Small intestine (tissue), 7 donors: ENCODE measurements around the gene ZNF320. TPM values are rescaled to one million over a fixed set of nuclear protein-coding genes. Genes with fewer than 3 reads are reported as not detected.
A peak's percentile ranks its signal among the peaks of the same experiment; 100 is the strongest.
"Not testable (repeated sequence)": the region's sequence is repeated elsewhere in the genome, so short reads cannot be mapped to it uniquely, and the experiment has no call there.

ENCODE experiments used
- DNase-seq, 2 donors: peaks; one replicate each; pipeline versions ENCODE4 v3.0.0 to v3.0.0-alpha.2; 2013
- FAIRE-seq: peaks from 2 replicates; lab custom pipeline; 2012; peaks lifted over from hg19 to GRCh38; lab: Jason Lieb, UNC
- H3K27ac ChIP-seq, 3 donors: one replicate each; pipeline ENCODE4 v1.5.1; 2013; ENCODE audit warnings: low read length in 2 of 3, mild to moderate bottlenecking in 2 of 3, control low read depth in 1 of 3, inconsistent platforms in 1 of 3, low read depth in 1 of 3, moderate library complexity in 1 of 3
- H3K27me3 ChIP-seq, 3 donors: one replicate each; pipeline ENCODE4 v1.6.1; 2013; ENCODE audit warnings: low read length in 3 of 3, inconsistent platforms in 1 of 3; ENCODE audit not compliant: control insufficient read depth in 3 of 3, insufficient read depth in 3 of 3
- H3K36me3 ChIP-seq, 3 donors: one replicate each; pipeline ENCODE4 v1.6.1; 2013; ENCODE audit warnings: low read length in 3 of 3, inconsistent platforms in 1 of 3, low read depth in 1 of 3, mild to moderate bottlenecking in 1 of 3, moderate library complexity in 1 of 3; ENCODE audit not compliant: control insufficient read depth in 3 of 3, insufficient read depth in 2 of 3
- H3K4me1 ChIP-seq, 3 donors: one replicate each; pipeline ENCODE4 v1.6.1; 2013; ENCODE audit warnings: low read length in 2 of 3, inconsistent platforms in 1 of 3, low read depth in 1 of 3, mild to moderate bottlenecking in 1 of 3, moderate library complexity in 1 of 3; ENCODE audit not compliant: control insufficient read depth in 3 of 3, insufficient read depth in 2 of 3
- H3K4me3 ChIP-seq, 3 donors: one replicate each; pipeline ENCODE4 v1.5.1; 2013; ENCODE audit warnings: low read length in 3 of 3, control low read depth in 1 of 3, inconsistent platforms in 1 of 3, low read depth in 1 of 3, mild to moderate bottlenecking in 1 of 3, moderate library complexity in 1 of 3
- H3K9me3 ChIP-seq, 2 donors: one replicate each; pipeline ENCODE4 v1.6.1; 2013; ENCODE audit warnings: low read depth in 1 of 2, low read length in 1 of 2; ENCODE audit not compliant: control insufficient read depth in 2 of 2, insufficient read depth in 1 of 2
- WGBS, 3 donors: extraction: QIAGEN DNeasy Blood & Tissue Kit; methylation state at CpG; one replicate each; pipeline ENCODE4 v1.1.7; 2013; 5-methylcytosine and 5-hydroxymethylcytosine counted together
- polyA plus RNA-seq, 4 donors: library from polyadenylated mRNA; stranded (reverse) in 3 of 4; unstranded in 1 of 4; fragments of 200-250 nt in 3 of 4; fragments of 120-200 nt in 1 of 4; gene quantifications; one replicate each; pipeline versions ENCODE4 v1.2.1 to v1.2.3, GENCODE V29; 2013
- donor health status: healthy with polysubstance abuse.
- donor health status: control.
- donor health status: control.
- donor health status: Bipolar disorder and iron deficiency.
- donor health status: healthy.

Gene ZNF320
- polyA plus RNA-seq, 4 donors = 3.4 to 33.8 (median 4.3) TPM

DNA sequence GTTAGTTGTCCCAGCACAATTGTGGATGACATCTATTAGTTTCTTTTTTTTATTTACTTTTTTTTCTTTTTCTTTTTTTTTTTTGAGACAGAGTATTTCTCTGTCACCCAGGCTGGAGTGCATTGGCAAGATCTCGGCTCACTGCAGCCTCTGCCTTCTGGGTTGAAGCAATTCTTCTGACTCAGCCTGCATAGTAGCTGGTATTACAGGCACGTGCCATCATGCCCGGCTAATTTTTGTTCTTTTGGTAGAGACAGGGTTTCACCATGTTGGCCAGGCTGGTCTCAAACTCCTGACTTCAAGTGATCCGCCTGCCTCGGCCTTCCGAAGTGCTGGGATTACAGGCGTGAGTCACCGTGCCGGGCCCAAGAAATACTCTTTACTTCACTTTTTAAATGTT, 27.2 kb upstream of the ZNF320 start:
- not testable (repeated sequence) for H3K9me3 ChIP-seq, H3K4me3 ChIP-seq, FAIRE-seq, H3K27me3 ChIP-seq, H3K4me1 ChIP-seq, DNase-seq, H3K27ac ChIP-seq
- WGBS, 3 donors = 95 to 97% (median 95%) methylated on average over 9 of the region's 9 CpGs
- H3K36me3 ChIP-seq = peaks cover 0 to 17% (median 2%) of the 10 kb centered on the region in 3 donors

DNA sequence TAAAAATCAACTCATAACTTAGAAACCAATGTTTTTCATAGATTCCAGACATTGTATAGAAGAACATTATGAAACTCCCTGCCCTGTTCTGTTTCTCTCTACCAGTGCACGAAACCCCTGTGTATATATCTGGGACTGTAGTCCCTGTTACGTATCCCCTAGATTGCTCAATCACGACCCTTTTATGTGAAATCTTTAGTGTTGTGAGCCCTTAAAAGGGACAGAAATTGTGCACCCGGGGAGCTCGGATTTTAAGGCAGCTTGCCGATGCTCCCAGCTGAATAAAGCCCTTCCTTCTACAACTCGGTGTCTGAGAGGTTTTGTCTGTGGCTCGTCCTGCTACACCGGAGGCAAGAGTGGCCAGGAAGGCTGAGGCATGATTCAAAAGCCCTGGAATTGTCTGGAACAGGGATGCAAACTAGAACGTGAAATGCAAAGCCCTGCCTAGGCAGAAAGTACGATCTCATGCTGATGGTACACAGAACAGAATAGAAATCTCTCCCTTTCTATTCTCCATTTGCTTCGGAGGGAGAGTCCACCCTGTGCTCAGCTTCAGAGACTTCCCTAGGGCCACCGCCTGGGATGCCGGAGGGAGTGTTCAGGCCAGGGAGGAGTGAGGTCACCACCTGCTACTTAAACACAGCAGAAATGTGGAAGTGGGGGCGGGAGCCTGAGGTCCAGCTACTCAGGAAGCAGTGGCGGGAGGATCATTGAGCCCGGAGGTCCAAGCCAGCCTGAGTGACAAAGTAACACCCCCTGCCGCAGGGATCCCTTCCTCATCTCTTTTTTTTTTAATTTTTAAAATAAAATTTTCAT, 26.6 kb upstream of the ZNF320 start:
- WGBS, 3 donors = 57 to 80% (median 77%) methylated on average over 17 to 18 of the region's 18 CpGs
- H3K4me3 ChIP-seq = peak overlapping the region in 2 of 3 donors; percentile 63 to 92

DNA sequence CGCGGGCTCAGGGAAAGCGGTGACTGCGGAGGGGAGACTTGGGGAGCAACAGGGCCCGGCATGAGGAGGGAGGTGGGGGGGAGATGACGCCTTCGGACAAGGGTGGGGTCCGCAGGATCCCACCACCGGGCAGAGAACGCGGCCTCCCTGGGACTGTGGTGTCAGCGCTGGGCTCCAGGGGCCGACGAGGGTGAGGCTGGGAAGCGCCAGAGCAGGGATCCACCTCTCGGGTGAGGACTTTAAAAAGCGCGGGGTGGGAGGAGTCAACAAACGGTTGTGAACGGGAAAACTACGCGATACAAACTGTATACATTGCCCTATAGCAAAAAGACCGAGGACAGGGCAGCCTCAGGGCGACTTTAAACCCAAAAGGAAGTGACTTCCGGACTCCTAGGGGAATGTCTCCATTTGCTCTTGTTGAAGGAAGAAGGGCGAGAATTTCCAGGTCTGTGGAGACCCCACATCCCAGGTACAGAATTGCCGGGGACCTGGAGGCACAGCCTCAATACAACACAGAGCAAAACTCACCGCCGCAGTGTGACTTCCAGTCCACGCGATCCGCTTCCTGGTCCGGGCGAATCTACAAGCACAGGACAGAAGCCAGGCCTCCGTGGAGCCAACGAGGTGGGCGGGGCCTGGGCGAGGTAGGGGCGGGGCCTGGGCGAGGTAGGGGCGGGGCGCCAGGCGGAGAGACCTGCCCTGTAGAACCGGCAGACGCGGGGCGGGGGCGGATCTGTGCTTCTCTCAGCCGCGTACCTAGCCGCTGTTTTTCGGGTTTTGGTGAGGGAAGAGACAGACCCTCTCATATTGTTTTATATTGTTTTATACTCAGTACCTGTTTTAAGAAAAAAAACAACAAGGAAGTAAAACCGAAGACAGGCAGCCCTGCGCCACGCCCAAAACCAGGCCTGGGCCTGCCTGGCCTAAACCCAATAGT, 25.7 kb upstream of the ZNF320 start, which contains the start of gene ZNF888:
Gene ZNF888, minus strand, starts transcription at position 588 of the 937 bp plus-strand sequence. CDS start 5,555 bp downstream, outside the sequence.
- peak within 1 kb of the TSS; percentile 53 to 92 (median 63) for H3K4me3 ChIP-seq
- H3K27ac ChIP-seq = peak within 1 kb of the TSS; percentile 84 to 98 (median 93)
- peaks cover 0 to 20% (median 0%) of the 10 kb centered on the region in 3 donors for H3K36me3 ChIP-seq
- H3K27me3 ChIP-seq = no peaks in the 10 kb centered on the region
- H3K9me3 ChIP-seq = no peaks in the 10 kb centered on the region
- FAIRE-seq (no peak), DNase-seq (peak; percentile 90 to 94)
- 1 to 3% (median 2%) methylated on average over 54 to 55 of the region's 55 CpGs for WGBS, 3 donors
- peaks cover 0 to 7% (median 5%) of the 10 kb centered on the region in 3 donors for H3K4me1 ChIP-seq

More for the DNA sequence above, 26.6 kb upstream of the ZNF320 start:
- H3K27ac ChIP-seq = peak overlapping the region; percentile 44 to 98 (median 93)
- FAIRE-seq (no peak), DNase-seq (peak in 1 of 2 donors; percentile 46)
- peaks cover 0 to 7% (median 5%) of the 10 kb centered on the region in 3 donors for H3K4me1 ChIP-seq
- H3K9me3 ChIP-seq = no peaks in the 10 kb centered on the region
- peaks cover 0 to 17% (median 2%) of the 10 kb centered on the region in 3 donors for H3K36me3 ChIP-seq
- H3K27me3 ChIP-seq = no peaks in the 10 kb centered on the region

DNA sequence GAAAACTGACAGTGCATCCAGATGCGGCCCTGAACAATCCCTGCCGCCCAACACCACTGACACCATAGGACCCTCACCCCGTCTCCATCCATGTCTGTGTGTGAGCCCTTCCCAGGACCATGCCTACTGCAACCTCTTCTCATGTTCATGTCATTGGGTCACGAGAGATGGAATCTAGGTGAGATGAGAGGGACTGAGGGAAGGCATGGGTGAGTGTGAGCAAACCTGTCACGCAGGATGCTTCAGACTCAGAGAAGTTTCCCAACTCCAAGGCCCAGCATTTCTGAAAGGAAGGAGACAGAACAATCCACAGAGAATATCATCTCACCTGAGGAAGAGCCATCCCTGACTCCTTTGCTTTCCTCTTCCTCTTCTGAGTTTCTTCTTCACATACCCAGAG, 20.1 kb upstream of the ZNF320 start:
- H3K4me1 ChIP-seq = peaks cover 0 to 7% (median 4%) of the 10 kb centered on the region in 3 donors
- peaks cover 6 to 40% (median 8%) of the 10 kb centered on the region in 3 donors for H3K36me3 ChIP-seq
- no peak for FAIRE-seq
- peaks cover 0 to 3% of the 10 kb centered on the region in 2 donors for H3K9me3 ChIP-seq
- no peaks in the 10 kb centered on the region for H3K27me3 ChIP-seq
- H3K4me3 ChIP-seq = no peak overlapping the region
- DNase-seq = no peak
- 95 to 97% (median 96%) methylated on average over 5 of the region's 5 CpGs for whole genome bisulfite sequencing, 3 donors
- H3K27ac ChIP-seq = no peak overlapping the region

DNA sequence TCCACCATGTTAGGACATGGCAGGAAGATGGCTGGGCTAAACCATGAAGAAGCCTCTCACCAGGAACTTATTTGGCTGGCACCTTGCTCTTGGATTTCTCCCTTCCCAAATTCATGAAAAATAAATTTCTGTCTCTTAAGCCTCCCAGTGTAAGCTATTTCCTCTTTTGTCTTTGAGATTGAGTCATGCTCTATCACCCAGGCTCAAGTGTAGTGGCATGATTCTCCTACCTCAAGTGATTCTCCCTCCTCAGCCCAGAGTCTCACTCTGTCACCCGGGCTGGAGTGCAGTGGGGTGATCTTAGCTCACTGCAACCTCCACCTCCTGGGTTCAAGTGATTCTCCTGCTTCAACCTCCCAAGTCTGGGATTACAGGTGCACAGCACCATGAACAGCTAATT, 13.2 kb upstream of the ZNF320 start:
- no peak overlapping the region for H3K4me3 ChIP-seq
- no peak overlapping the region for H3K27ac ChIP-seq
- WGBS, 3 donors = 90 to 100% (median 94%) methylated on average over 1 of the region's 1 CpG
- peaks cover 0 to 14% of the 10 kb centered on the region in 2 donors for H3K9me3 ChIP-seq
- H3K27me3 ChIP-seq = no peaks in the 10 kb centered on the region
- peaks cover 10 to 39% (median 12%) of the 10 kb centered on the region in 3 donors for H3K36me3 ChIP-seq
- H3K4me1 ChIP-seq = no peaks in the 10 kb centered on the region
- FAIRE-seq = no peak
- DNase-seq = no peak

DNA sequence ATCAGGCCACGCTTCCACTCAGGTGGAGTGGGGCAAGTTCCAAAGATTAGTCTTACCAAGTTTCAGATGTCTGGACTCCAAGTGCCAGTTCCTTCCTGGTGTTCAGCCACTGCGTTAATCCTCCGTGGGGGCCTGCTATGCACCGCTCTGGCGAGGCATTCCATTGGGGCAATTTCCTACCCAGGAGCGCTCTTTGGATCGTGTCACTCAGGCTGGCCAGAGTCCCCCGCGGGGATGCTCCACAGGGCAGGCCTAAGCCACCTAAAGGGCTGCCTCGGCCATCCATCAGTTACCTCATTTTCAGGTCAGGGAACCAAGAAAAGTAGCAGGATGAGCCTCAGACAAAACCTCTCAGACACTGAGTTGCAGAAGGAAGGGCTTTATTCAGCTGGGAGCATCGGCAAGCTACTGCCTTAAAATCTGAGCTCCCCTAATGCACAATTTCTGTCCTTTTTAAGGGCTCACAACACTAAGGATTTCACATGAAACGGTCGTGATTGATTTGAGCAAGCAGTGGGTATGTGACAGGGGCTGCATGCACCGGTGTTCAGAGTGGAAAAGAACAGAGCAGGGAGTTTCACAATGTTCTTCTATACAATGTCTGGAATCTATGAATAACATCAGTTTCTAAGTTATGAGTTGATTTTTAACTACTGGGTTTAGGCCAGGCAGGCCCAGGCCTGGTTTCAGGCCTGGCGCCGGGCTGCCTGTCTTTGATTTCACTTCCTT, 6.8 kb upstream of the ZNF320 start:
- DNase-seq, H3K9me3 ChIP-seq, H3K27ac ChIP-seq, FAIRE-seq, H3K36me3 ChIP-seq, H3K27me3 ChIP-seq, H3K4me3 ChIP-seq, H3K4me1 ChIP-seq: not testable (repeated sequence)
- 87 to 97% (median 92%) methylated on average over 16 of the region's 16 CpGs for WGBS, 3 donors

DNA sequence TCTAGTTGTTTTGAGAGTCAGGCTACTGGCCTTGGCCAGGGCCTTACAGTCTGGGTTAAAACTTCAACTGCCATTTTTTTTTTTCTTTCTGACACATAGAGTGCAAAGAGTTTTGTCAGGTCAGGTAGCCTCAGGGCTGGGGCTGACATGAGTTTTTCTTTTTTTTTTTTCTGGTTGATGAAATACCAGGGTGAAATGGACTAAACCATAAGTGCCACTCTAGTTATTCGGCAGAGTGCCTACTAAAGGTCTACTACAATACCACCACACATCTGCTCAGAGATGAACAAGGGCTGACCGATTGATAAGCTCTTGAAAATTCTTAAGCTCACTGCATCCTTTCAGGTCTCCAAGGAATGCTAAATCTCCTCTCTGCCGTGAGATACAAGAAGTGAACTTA, 4.4 kb upstream of the ZNF320 start:
- Histone ChIP-seq H3K36me3 (peaks cover 0 to 3% (median 3%) of the 10 kb centered on the region in 3 donors), H3K4me1 (no peaks in the 10 kb centered on the region), H3K27ac (no peak overlapping the region), H3K27me3 (no peaks in the 10 kb centered on the region), H3K9me3 (peaks cover 2 to 3% of the 10 kb centered on the region in 2 donors), H3K4me3 (no peak overlapping the region)
- WGBS, 3 donors = 59 to 92% (median 77%) methylated on average over 3 of the region's 3 CpGs
- DNase-seq = no peak
- no peak for FAIRE-seq
